ENCODE measurements around the gene TMEM174.

DNA sequence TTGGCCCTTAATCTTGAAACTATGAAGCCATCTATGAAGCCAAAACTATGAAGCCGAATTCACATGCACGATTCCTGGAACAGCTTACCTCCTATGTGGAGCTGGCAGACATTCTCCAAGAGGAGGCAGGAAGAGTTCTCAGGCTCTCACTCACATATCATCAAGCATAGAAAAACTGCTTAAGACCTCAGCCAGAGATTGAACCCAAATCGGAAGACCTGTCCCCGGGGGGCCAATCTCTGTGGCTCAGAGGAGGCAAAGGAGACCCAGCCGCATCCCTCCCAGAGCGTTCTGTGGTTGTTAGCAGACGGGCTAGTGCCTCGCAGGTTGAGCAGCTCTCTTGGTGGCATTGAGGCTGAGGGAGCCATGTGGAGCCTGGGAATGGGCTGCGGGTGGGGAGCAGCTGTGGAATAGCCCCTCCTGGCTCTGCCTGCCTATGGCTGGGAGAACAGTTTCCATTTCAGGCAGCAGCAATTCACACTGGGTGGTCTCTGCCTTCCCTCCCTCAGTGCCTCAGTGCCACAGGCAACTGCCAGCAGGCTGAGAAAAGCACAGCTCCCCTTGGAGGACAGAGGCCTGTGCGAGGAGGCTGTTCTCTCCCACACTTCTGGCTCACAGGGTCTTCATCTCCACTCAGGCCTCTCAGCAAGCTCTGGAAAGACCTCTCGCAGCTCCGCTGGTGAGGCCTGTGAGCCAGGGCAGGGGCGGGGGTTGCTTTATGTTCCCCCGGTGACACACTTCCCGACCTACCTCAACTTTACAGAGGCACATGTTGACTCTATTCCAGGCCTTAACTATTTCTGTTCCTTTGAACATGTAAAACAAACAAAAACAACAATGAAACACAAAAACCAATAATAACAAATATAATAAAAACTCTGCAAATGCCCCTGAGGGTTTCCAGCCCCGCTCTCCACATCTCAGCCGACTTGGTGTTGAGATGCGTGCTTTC lies 17.4 kb upstream of the TMEM174 start:
- TF ChIP-seq, protein P1, sequence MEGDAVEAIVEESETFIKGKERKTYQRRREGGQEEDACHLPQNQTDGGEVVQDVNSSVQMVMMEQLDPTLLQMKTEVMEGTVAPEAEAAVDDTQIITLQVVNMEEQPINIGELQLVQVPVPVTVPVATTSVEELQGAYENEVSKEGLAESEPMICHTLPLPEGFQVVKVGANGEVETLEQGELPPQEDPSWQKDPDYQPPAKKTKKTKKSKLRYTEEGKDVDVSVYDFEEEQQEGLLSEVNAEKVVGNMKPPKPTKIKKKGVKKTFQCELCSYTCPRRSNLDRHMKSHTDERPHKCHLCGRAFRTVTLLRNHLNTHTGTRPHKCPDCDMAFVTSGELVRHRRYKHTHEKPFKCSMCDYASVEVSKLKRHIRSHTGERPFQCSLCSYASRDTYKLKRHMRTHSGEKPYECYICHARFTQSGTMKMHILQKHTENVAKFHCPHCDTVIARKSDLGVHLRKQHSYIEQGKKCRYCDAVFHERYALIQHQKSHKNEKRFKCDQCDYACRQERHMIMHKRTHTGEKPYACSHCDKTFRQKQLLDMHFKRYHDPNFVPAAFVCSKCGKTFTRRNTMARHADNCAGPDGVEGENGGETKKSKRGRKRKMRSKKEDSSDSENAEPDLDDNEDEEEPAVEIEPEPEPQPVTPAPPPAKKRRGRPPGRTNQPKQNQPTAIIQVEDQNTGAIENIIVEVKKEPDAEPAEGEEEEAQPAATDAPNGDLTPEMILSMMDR (IDR thresholded peaks at IDR 0.05): no peak
- TF ChIP-seq EZH2 (IDR thresholded peaks at IDR 0.05) (no peak), EZH2phosphoT487 (IDR thresholded peaks at IDR 0.05) (no peak)
